Measurements from ENCODE around the gene SLC16A5.

DNA sequence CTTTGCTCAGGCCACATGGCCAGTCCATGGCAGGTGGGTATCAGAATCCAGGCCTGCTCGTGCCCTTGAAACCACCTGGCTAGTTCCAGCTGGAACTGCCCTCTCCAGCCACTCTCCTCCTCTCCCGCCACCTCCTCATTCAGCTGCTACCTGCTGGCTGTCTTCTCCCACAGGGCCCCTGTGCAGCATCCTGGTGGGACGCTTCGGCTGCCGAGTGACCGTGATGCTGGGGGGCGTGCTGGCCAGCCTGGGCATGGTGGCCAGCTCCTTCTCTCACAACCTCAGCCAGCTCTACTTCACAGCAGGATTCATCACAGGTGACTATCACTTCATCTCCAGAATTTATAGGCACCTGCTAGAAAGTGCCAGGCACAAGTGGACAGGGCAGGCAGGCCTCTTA lies 10.1 kb downstream of the SLC16A5 start:
- TF ChIP-seq, protein P1, sequence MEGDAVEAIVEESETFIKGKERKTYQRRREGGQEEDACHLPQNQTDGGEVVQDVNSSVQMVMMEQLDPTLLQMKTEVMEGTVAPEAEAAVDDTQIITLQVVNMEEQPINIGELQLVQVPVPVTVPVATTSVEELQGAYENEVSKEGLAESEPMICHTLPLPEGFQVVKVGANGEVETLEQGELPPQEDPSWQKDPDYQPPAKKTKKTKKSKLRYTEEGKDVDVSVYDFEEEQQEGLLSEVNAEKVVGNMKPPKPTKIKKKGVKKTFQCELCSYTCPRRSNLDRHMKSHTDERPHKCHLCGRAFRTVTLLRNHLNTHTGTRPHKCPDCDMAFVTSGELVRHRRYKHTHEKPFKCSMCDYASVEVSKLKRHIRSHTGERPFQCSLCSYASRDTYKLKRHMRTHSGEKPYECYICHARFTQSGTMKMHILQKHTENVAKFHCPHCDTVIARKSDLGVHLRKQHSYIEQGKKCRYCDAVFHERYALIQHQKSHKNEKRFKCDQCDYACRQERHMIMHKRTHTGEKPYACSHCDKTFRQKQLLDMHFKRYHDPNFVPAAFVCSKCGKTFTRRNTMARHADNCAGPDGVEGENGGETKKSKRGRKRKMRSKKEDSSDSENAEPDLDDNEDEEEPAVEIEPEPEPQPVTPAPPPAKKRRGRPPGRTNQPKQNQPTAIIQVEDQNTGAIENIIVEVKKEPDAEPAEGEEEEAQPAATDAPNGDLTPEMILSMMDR (IDR thresholded peaks at IDR 0.05; ENCODE audit: borderline replicate concordance, extremely low read depth, low read length, poor library complexity, severe bottlenecking): no peak
- no peak for TF ChIP-seq EZH2 (IDR thresholded peaks at IDR 0.05; ENCODE audit: borderline replicate concordance, low read depth, low read length, severe bottlenecking)

Data from DND-41 (cell line).